Cardiac fibroblast (primary cell): Measurements from ENCODE around the gene KLF3.

Source experiments
- DNase-seq, 2 donors: peaks; one replicate each; pipeline versions ENCODE4 v3.0.0 to v3.0.0-alpha.2; 2010; ENCODE audit warnings: low read depth in 2 of 2
- H3K4me3 ChIP-seq, 2 donors: replicated peaks in 1 of 2; 1 replicate in 1 of 2; 2 replicates in 1 of 2; pipeline ENCODE4 v1.5.1; 2011; ENCODE audit warnings: low read depth in 2 of 2, low read length in 2 of 2, mild to moderate bottlenecking in 2 of 2, moderate library complexity in 1 of 2
- CTCF ChIP-seq: IDR thresholded peaks from one replicate; pipeline ENCODE4 v1.5.1; 2011; ENCODE audit warnings: low read depth, mild to moderate bottlenecking, low read length, inconsistent platforms

Gene KLF3

DNA sequence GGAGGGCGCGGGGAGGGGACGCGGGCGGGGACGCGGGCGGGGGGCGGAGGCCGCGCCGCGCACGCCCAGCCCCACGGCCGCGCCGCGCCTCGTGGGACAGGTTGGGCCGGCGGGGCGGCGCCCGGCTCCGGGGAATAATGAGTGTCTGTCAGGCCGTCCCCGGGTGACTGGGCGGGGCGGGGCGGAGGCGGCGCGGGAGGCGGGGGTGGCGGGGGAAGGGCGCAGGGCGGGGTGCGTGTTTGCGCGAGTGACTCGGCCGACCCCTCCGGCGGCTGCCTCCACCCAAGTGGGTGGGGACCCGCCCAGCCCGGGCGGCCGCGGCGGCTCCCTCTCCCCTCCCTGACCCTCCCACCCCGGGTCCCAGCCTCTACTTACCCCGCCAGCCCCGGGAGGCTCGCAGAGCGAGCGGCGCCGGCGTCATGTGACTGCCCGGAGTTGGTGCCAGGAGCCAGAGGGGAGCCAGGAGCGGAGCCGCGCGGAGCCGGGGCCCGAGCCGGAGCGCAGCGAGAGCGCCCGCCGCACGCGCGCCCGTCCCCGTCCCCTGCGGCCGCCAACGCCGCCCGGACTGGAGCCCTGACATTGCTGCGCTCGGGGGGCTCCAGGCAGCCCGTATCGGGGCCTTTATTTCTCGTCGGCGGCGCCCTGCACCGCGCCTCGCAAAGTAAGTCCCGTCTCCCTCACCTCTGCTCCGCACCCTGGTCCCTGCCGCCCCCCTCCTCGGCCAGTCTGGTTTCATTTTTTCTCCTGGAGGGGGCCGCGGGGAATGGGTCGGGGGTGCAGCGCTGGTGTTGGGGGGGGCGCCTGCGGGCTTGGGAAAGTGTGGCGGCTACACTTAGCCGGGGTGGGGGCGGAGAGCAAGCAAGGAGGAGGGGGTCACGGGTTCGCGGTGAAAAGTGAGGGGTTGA, at the start of gene KLF3:
Gene KLF3, plus strand, starts transcription at position 399 of the 905 bp plus-strand sequence. CDS start 16,427 bp downstream, outside the sequence.
- peak; percentile 89 to 97 for DNase-seq
- TF ChIP-seq CTCF = no peak
- peak within 1 kb of the TSS; percentile 82 to 97 for H3K4me3 ChIP-seq

- no peak overlapping the region for H3K4me3 ChIP-seq
- DNase-seq = no peak
- no peak for TF ChIP-seq CTCF
Measured at GRCh38 chr4:38614231-38614630, 49.8 kb upstream of the KLF3 start.

- no peak for TF ChIP-seq CTCF
- no peak overlapping the region for H3K4me3 ChIP-seq
- no peak for DNase-seq
Measured at GRCh38 chr4:38615847-38616246, 48.2 kb upstream of the KLF3 start.

- no peak for TF ChIP-seq CTCF
- no peak overlapping the region for H3K4me3 ChIP-seq
- DNase-seq = no peak
Measured at GRCh38 chr4:38618505-38618904, 45.5 kb upstream of the KLF3 start.

DNA sequence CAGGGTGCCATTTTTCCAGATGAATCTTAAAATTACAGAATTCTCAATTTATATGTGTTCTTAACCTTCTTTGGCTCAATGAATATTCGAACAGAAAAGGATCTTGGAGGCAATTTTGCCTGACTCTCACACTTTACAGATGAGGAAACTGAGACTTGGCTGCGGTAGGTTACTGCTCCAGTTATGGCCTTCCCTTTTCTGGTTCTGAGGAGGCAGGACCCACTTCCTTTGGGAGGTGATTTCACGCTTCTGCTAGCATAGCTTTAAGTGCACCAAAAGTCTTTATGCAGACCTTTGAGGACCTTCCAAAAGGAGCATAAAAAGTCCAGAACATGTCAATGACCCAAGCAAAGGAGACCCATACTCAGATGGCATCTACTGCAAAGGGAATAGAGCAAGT, 44.7 kb upstream of the KLF3 start:
- no peak for TF ChIP-seq CTCF
- no peak for DNase-seq
- H3K4me3 ChIP-seq = no peak overlapping the region

- DNase-seq = no peak
- no peak overlapping the region for H3K4me3 ChIP-seq
- no peak for TF ChIP-seq CTCF
Measured at GRCh38 chr4:38620065-38620464, 43.9 kb upstream of the KLF3 start.
